Stimulated activated CD8-positive, alpha-beta memory T cell treated with anti-CD3 and anti-CD28 coated beads, Interleukin-12 subunit alpha, Interleukin-12 subunit beta, amount 100 ng/mL, for 24 hours (primary cell): Measurements from ENCODE around the gene ASTN2.

ENCODE experiments used
- DNase-seq: peaks from one replicate; pipeline ENCODE4 v3.0.0-alpha.2; 2020; ENCODE audit errors: extremely low read depth

The ASTN2 gene

GRCh38 chr9:116741086-116741740 lies 673.6 kb downstream of the ASTN2 start:
- DNase-seq = no peak

- no peak for DNase-seq
These were observed 677.7 kb downstream of the ASTN2 start for GRCh38 chr9:116737152-116737546.

GRCh38 chr9:116736399-116737151 lies 678.3 kb downstream of the ASTN2 start:
- no peak for DNase-seq

GRCh38 chr9:116733010-116733641 lies 681.7 kb downstream of the ASTN2 start:
- DNase-seq = no peak

GRCh38 chr9:116726602-116727001 lies 688.3 kb downstream of the ASTN2 start:
- DNase-seq = no peak

- no peak for DNase-seq
These were observed 690.7 kb downstream of the ASTN2 start for GRCh38 chr9:116724123-116724522.

- no peak for DNase-seq
These were observed 692.9 kb downstream of the ASTN2 start for GRCh38 chr9:116721944-116722343.

GRCh38 chr9:116721411-116721810 lies 693.4 kb downstream of the ASTN2 start:
- no peak for DNase-seq

- DNase-seq = no peak
These were observed 694.7 kb downstream of the ASTN2 start for GRCh38 chr9:116720111-116720510.

GRCh38 chr9:116718111-116718510 lies 696.7 kb downstream of the ASTN2 start:
- DNase-seq = no peak

GRCh38 chr9:116717150-116717549 lies 697.7 kb downstream of the ASTN2 start:
- DNase-seq = no peak

- DNase-seq = no peak
These were observed 698.4 kb downstream of the ASTN2 start for GRCh38 chr9:116716438-116716837.

- DNase-seq = no peak
These were observed 699.1 kb downstream of the ASTN2 start for GRCh38 chr9:116715751-116716150.

- DNase-seq = no peak
These were observed 701.6 kb downstream of the ASTN2 start for GRCh38 chr9:116713271-116713670.

- DNase-seq = no peak
These were observed 702.1 kb downstream of the ASTN2 start for GRCh38 chr9:116712781-116713180.

- no peak for DNase-seq
These were observed 708.3 kb downstream of the ASTN2 start for GRCh38 chr9:116706310-116707290.

GRCh38 chr9:116705531-116705930 lies 709.3 kb downstream of the ASTN2 start:
- DNase-seq = no peak

GRCh38 chr9:116704470-116704869 lies 710.4 kb downstream of the ASTN2 start:
- no peak for DNase-seq

- DNase-seq = no peak
These were observed 711.2 kb downstream of the ASTN2 start for GRCh38 chr9:116703634-116704033.

- DNase-seq = no peak
These were observed 712.8 kb downstream of the ASTN2 start for GRCh38 chr9:116701940-116702642.
